Measurements from ENCODE around the gene CEP350. TPM values are rescaled to one million over a fixed set of nuclear protein-coding genes. Genes with fewer than 3 reads are reported as not detected.

The CEP350 gene
- total RNA-seq, 2 donors from 2014 or later = 43.3 to 67.4 TPM

GRCh38 chr1:180154325-180155181 lies 199.9 kb downstream of the CEP350 start, which contains the start of gene QSOX1:
Gene QSOX1, plus strand, starts transcription at chr1:180154869. Its CDS starts 39 bp downstream, at chr1:180154908.
- Histone ChIP-seq H3K36me3 (no peaks in the 10 kb centered on the region), H3K27ac (peak within 1 kb of the TSS; percentile 79 to 87), H3K9me3 (no peaks in the 10 kb centered on the region), H3K27me3 (replicated peaks; ENCODE audit: insufficient read depth) (no peaks in the 10 kb centered on the region), H3K4me3 (peak within 1 kb of the TSS; percentile 83 to 90), H3K4me1 (replicated peaks) (peaks cover 6% of the 10 kb centered on the region)
- TF ChIP-seq POLR2AphosphoS5 (IDR thresholded peaks at IDR 0.05) (peak; percentile 50), POLR2A (IDR thresholded peaks at IDR 0.05) (peak; percentile 95), CTCF (IDR thresholded peaks at IDR 0.05) (peak in 3 of 4 experiments; percentile 40 to 63 (median 42))
- under 1% methylated on average over 75 of the region's 100 CpGs for WGBS
- peak; percentile 84 for DNase-seq (ENCODE audit: low spot score)
- intact Hi-C loops (cut with DNase I) = loop anchor here (5.0 to 10.0 kb wide), 2 partner anchors 42 to 200 kb away; partner anchors contain the start of gene CEP350

- Histone ChIP-seq H3K27ac (peak overlapping the region; percentile 71 to 87), H3K4me1 (replicated peaks) (peaks cover 6% of the 10 kb centered on the region), H3K4me3 (peak overlapping the region; percentile 83 to 90), H3K27me3 (replicated peaks; ENCODE audit: insufficient read depth) (no peaks in the 10 kb centered on the region), H3K36me3 (no peaks in the 10 kb centered on the region), H3K9me3 (no peaks in the 10 kb centered on the region)
- intact Hi-C loops (cut with DNase I) = loop anchor here (10.0 kb wide), 1 partner anchor 200 kb away; the partner anchor contains the start of gene CEP350
- TF ChIP-seq CTCF (IDR thresholded peaks at IDR 0.05) (no peak), POLR2A (IDR thresholded peaks at IDR 0.05) (no peak), POLR2AphosphoS5 (IDR thresholded peaks at IDR 0.05) (no peak)
- 1% methylated on average over 29 of the region's 29 CpGs for WGBS
- DNase-seq (ENCODE audit: low spot score) = no peak
Observed at GRCh38 chr1:180155182-180155682, 200.6 kb downstream of the CEP350 start.

GRCh38 chr1:180156201-180156600 lies 201.6 kb downstream of the CEP350 start:
- TF ChIP-seq POLR2AphosphoS5 (IDR thresholded peaks at IDR 0.05) = no peak
- no peak for TF ChIP-seq CTCF (IDR thresholded peaks at IDR 0.05)
- no peak for TF ChIP-seq POLR2A (IDR thresholded peaks at IDR 0.05)
- Histone ChIP-seq H3K27me3 (replicated peaks; ENCODE audit: insufficient read depth) (no peaks in the 10 kb centered on the region), H3K4me1 (replicated peaks) (peaks cover 6% of the 10 kb centered on the region), H3K27ac (no peak overlapping the region), H3K9me3 (no peaks in the 10 kb centered on the region), H3K36me3 (no peaks in the 10 kb centered on the region), H3K4me3 (no peak overlapping the region)
- no peak for DNase-seq (ENCODE audit: low spot score)
- intact Hi-C loops (cut with DNase I) = loop anchor here (10.0 kb wide), 1 partner anchor 201 kb away; the partner anchor contains the start of gene CEP350
- WGBS = 83% methylated on average over 4 of the region's 4 CpGs

GRCh38 chr1:180156631-180157091 lies 202.1 kb downstream of the CEP350 start:
- no peak overlapping the region for H3K27ac ChIP-seq
- TF ChIP-seq CTCF (IDR thresholded peaks at IDR 0.05) (no peak), POLR2AphosphoS5 (IDR thresholded peaks at IDR 0.05) (no peak), POLR2A (IDR thresholded peaks at IDR 0.05) (no peak)
- H3K36me3 ChIP-seq = no peaks in the 10 kb centered on the region
- no peak overlapping the region for H3K4me3 ChIP-seq
- no peaks in the 10 kb centered on the region for H3K9me3 ChIP-seq
- no peaks in the 10 kb centered on the region for H3K27me3 ChIP-seq (replicated peaks; ENCODE audit: insufficient read depth)
- no peak for DNase-seq (ENCODE audit: low spot score)
- H3K4me1 ChIP-seq (replicated peaks) = peaks cover 6% of the 10 kb centered on the region
- intact Hi-C loops (cut with DNase I) = loop anchor here (10.0 kb wide), 1 partner anchor 202 kb away; the partner anchor contains the start of gene CEP350
- 83% methylated on average over 2 of the region's 2 CpGs for WGBS
